Right kidney (tissue), 1 donor: ENCODE results near the gene CTNNBL1.

Source experiments
- DNase-seq: peaks from one replicate; pipeline ENCODE4 v3.0.0-alpha.2; 2016

The CTNNBL1 gene

DNA sequence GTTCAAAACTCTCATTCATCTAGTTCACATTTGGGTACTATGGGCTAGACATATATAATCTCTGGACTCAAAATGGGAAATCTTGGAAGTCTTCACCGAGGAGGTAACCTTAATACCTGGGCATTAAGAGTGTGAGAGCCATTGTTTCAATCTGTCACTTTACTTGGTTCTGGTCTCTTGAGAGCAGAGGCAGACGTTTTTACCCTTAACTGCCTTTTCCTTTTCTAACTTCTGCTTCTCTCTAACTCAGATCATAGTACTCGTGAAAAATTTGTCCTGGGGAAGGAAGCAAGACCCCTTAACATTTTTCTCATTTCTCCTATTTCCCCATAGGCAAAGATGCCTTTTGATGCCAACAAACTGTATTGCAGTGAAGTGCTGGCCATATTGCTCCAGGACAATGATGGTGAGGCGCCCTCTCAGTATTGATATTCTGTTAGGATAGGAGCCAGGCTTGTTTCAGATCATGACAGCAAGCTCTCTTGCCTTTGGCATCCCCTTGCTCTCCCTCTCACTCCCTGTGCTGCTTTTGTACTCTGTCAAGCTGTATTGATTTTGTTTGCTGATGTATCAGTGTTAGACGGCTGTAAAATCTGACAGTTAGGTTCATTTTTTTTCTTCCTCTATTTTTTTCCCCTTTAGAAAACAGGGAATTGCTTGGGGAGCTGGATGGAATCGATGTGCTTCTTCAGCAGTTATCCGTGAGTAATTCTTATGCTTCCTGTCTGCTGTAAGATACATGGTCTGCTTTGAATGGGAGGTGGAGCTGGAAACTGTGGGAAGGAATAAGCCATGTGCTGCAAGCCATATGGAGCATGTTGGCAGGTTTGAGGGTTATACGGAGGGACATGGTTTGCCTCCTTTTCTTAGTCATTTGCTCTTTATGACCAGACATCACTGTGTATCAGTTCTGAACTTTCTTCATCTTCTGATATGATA is 83.5 kb downstream of the CTNNBL1 start:
- no peak for DNase-seq

- no peak for DNase-seq
Measured at GRCh38 chr20:37777988-37778659, 84.3 kb downstream of the CTNNBL1 start.

- no peak for DNase-seq
Measured at GRCh38 chr20:37781626-37782025, 87.8 kb downstream of the CTNNBL1 start.

GRCh38 chr20:37786043-37786442 is 92.2 kb downstream of the CTNNBL1 start:
- no peak for DNase-seq

DNA sequence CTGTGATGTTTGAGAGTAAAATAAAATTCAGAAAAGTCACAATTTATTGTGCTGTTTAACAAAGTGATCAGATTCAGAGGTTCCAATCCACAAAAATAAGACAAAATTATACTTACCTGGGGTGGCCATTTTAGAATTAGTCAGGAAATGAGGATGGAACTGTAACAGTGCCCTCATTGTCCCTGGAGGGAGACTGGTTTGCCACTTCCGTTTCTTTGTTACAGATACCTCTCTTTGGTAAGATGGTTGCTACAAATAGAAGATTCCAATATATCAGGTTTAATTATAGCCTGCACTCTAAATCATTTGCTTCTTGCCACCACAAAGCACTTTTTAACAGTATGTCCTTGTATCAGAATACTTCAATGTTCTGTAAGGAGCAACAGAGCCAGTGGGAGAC is 95.6 kb downstream of the CTNNBL1 start:
- no peak for DNase-seq

GRCh38 chr20:37790900-37791299 is 97.1 kb downstream of the CTNNBL1 start:
- DNase-seq, result no peak

GRCh38 chr20:37796121-37796520 is 102.3 kb downstream of the CTNNBL1 start:
- no peak for DNase-seq

GRCh38 chr20:37796733-37797132 is 102.9 kb downstream of the CTNNBL1 start:
- no peak for DNase-seq

DNA sequence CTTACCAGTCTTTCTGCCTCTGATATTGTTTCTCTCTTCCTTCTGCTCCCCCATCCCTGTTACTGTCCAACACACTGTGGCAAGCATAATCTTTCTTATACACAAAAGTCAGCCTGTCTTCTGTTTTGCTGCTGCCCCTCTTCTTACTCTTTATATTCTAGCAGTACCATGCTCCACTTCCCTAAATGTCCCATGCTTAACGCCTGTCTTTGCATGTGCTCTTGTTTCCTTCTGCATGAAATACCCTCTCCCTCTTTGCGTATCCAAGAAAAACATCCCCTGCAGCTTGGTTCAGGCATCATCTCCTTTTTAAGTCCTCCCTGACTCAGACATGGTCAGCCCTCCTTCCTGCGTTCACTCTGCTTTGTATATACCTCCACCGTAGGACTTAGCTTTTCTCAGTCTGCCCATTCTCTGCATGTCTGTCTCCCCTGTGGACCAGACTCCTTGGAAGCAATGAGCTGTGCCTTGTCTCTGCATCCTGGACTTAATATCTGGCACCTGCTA is 103.9 kb downstream of the CTNNBL1 start:
- no peak for DNase-seq

GRCh38 chr20:37798312-37798711 is 104.5 kb downstream of the CTNNBL1 start:
- no peak for DNase-seq

GRCh38 chr20:37800618-37801017 is 106.8 kb downstream of the CTNNBL1 start:
- DNase-seq, result no peak

DNA sequence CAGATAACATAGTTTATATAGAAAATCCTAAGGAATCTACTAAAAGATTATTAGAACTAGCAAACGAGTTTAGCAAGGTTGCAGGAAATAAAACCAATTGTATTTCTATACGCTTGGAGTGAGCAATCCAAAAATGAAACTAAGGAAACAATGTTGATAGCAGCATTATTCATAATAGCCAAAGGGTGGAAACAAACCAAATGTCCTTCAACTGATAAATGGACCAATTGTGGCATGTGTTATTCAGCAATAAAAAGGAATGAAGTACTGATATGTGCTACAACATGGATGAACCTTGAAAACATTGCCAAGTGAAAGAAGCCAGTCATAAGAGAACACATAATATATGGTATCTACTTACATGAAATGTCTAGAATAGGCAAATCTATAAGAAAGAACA is 108.1 kb downstream of the CTNNBL1 start:
- no peak for DNase-seq

DNA sequence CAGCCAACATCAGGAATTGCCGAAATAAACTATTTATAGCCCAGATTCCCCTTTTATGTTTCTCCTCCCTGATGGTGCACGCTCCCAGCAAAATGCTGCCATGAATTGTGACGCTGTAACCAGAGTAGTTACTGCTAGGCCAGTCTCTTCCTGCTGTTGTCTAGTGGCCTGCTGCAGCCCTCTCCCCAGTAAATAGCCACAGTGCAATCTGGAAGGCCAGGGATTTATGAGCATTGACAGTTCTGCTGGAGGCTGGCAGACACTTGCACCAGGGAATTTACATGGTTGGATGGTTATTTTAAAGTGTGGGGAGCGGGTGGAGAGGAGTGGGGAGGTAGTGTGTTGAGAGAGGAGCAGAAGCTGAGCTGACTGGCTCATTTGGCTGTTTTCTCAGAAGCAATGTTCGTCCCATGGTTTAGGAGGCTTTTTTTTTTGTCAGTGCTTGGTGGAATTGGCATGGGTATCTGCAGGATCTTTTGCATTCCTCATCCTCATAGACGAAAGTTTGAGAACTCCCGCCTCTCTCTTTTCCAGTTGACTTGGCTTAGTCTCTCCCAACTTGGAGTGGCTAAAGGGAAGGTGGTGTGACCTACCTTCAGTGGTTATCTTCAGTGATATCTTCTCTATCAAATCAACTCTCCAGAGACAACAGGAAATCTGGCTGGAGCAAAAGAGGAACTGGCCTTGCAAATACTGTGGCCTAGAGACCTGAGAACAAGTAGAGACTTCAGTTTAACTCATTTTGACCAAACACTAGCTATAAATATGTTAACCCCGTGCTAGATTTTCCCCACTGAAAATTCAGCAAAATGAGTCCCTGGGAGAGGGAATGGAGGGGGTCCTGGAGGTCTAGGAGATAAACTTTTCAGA is 109.8 kb downstream of the CTNNBL1 start:
- DNase-seq, result no peak

DNA sequence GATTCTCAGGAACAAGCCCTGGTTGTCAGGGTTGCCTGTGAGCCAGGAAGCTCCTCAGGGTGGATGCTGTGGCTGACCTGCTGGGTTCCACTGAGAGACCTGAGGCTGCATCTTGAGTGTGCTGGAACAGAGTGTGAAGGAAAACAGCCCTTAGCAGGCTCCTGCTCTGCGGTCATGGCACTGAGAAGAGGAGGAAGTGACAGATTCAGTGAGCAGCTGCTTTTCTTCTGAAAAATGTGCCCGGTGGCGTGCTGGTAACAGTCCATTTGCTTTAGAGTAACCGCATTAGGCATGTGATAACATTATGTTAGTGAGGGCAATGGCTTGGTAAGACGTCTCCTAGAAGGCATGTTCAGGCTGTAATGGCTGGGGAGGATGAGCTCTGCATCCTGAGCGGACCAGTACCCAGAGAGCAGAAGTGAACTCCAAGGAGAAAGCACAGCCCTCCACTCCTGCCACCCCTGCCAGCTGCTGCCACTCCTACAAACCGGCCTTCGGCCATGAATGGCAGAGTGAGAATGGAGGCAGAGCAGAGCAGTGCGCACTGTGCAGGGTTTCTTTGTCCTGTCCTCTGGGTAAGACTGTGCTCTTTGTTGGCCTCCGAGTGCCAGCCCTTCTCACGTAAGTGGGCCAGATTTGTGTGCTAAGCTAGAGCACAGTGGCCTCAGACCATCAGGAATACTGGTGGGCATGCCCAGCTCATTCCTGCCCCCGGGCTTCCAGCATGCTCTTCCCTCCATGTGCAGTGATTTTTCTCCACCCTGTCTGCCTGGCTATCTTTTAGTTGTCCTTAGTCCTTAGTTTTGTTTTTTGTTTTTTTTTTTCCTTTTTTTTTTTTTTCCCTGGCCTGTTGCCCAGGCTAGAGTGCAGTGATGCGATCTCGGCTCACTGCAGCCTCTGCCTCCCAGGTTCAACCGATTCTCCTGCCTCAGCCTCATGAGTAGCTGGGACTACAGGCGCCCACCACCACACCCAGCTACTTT is 111.0 kb downstream of the CTNNBL1 start:
- DNase-seq, result no peak

DNA sequence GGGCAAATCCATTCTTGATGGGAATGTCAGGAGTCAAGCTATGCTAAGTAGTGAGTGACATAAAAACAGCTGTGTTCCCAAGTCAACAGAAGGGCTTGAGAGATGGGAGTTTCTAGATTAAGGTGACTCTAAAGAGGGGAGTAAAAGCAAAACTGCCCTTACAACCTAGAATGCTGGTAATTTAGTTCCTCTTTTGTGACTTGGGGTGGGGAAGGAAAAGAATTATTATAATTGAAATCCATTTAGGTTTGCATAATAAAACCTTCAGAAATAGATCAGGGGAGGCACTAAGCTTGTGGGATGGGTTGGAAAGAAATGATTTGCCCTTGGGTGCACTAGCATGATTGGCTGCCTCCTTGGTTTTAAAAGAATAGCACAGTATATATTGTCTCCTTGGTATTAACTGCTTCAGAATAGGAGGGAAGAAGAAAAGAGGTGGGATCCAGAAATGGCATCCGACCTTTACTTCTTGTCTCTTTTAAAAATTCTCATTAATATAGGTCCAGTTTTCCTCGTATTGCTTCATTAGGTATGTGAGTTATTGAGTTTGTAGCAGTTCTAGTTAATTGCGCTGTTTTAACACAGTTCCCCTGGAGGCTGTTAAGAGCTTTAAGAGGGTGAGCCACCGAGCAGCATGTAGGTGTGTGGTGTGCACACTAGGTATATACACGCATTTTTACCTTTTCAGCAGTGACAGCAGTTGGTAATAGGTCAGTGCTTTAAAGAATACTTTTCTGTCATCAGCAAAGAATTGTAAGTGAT is 113.8 kb downstream of the CTNNBL1 start:
- no peak for DNase-seq

GRCh38 chr20:37808233-37809070 is 114.6 kb downstream of the CTNNBL1 start:
- no peak for DNase-seq

GRCh38 chr20:37810027-37810426 is 116.2 kb downstream of the CTNNBL1 start:
- DNase-seq, result no peak

GRCh38 chr20:37816003-37816402 is 122.2 kb downstream of the CTNNBL1 start:
- no peak for DNase-seq

DNA sequence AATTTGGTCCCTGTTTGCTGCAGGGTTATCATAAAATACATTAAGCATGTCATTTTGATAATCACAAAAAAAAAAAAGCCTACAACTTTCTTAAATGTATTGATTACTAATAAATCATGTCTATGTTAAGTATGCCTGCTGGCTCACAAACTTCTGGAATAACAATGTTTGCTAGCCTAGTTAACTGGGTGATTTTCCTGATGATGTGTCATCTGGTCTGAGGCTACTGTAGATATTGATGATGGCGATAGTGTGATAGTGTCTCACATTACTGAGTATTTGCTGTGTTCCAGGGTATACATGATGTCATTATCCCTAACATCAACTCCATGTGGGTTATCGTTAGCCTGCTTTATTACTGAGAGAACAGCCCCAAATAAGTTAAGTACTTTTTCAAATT is 122.9 kb downstream of the CTNNBL1 start:
- DNase-seq, result no peak

- no peak for DNase-seq
Measured at GRCh38 chr20:37821696-37822095, 127.9 kb downstream of the CTNNBL1 start.
